ENCODE measurements around the gene C2CD4D.
A peak's percentile ranks its signal among the peaks of the same experiment; 100 is the strongest.

The C2CD4D gene

DNA sequence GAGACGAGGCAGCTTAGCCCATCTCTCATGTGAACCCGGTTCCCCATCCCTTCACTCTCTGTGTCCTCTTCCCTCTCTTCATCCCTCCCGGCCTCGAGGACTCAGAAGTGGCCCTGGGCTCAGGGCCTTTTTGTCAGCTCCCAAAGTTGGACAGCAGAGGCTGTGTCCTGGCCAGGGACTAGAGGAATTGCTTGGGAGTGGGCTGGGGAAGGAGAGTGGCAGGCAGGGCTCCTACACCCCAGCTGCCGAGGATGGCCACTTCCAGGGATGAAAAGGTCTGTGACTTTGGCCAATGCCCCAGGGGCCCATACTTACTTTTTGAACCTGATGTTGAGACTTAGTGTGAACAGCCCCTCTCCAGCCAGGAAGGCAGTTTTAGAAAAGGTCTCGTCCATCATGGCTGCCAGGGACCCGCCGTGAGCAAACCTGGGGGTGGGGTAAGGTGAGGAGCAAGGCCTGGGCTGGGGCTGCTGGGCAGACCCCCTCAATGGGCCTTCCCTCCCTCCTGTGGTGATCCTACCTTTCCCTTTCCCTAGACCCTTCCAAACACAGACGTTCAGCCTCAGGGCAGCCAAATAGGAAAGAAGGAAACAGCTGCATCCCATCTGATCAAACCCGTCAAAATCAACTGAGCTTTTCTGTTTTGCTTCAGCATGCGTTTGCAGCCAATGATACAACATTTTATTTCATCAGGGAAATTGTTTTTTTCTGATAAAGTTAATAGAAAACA lies 8.4 kb upstream of the C2CD4D start:
- H3K36me3 ChIP-seq (ENCODE audit: control insufficient read depth, insufficient read depth, low read length) = no peaks in the 10 kb centered on the region
- H3K4me1 ChIP-seq (ENCODE audit: control insufficient read depth, insufficient read depth, low read length) = peaks cover 18% of the 10 kb centered on the region
- H3K9me3 ChIP-seq (ENCODE audit: control insufficient read depth, insufficient read depth, low read depth, low read length) = no peaks in the 10 kb centered on the region
- H3K9ac ChIP-seq (ENCODE audit: low read length) = no peak overlapping the region
- H3K27me3 ChIP-seq (ENCODE audit: control insufficient read depth, insufficient read depth, low read length) = peaks cover 17% of the 10 kb centered on the region; the same call in 1 of the 2 replicates
- no peak overlapping the region for H3K4me3 ChIP-seq (ENCODE audit: low read depth, low read length)
- no peak overlapping the region for H3K27ac ChIP-seq (ENCODE audit: low read depth, low read length)

DNA sequence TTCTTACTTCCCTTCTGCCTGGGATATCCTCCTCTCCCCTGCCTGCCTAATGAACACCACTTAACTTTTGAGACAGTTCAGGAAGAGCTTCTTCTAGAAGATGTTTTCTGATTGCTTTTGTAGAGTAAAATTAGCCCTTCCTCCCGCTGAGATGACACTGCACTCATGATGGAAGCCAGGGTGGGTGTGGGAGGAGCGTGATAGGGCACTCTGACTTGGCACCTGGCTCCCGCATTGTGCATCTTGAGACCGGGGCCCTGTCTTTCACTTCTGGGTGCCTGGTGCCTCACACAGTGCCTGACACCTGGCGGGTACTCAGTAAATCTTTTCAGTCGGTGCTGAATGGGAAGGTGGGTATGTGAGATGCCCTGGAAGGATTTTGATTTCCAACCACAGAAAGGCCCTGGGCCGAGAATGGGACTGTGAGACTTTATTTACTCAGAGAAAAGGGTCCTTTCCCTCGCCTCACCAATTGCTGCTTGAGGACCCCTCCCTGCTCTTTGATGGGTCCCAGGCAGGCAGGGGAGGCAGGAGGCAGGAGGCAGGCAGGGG lies 7.1 kb upstream of the C2CD4D start:
- no peaks in the 10 kb centered on the region for H3K9me3 ChIP-seq (ENCODE audit: control insufficient read depth, insufficient read depth, low read depth, low read length)

DNA sequence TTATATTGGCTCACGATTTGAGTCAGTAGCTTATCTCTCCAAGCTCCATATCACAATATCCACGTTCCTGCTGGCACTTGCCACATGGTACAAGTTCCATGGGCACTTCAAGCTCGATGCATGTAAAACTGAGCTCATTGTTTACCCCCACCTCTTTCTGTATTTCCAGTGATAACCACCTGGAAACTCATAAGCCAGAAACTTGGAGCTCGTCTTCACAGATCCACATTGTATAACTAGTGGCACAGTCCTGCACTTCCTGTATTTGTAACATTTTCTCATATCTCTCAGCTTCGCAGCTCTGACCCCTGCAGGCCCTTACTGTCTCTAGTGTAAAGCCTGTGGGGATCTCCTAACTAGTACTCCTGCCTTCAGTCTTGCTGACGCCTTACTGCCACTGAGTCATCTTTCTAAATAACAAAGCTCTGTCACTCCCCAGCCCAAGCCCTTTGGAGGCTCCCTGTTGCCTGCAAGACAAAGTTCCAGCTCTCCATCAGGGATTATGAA lies 6.5 kb upstream of the C2CD4D start:
- Histone ChIP-seq H3K36me3 (ENCODE audit: control insufficient read depth, insufficient read depth, low read length) (no peaks in the 10 kb centered on the region), H3K4me1 (ENCODE audit: control insufficient read depth, insufficient read depth, low read length) (peaks cover 18% of the 10 kb centered on the region), H3K9me3 (ENCODE audit: control insufficient read depth, insufficient read depth, low read depth, low read length) (no peaks in the 10 kb centered on the region), H3K27ac (ENCODE audit: low read depth, low read length) (no peak overlapping the region), H3K27me3 (ENCODE audit: control insufficient read depth, insufficient read depth, low read length) (peaks cover 6% of the 10 kb centered on the region; the same call in 1 of the 2 replicates), H3K9ac (ENCODE audit: low read length) (peak overlapping the region; percentile 6), H3K4me3 (ENCODE audit: low read depth, low read length) (no peak overlapping the region)

More for the DNA sequence above, 7.1 kb upstream of the C2CD4D start:
- Histone ChIP-seq H3K4me3 (ENCODE audit: low read depth, low read length) (no peak overlapping the region), H3K36me3 (ENCODE audit: control insufficient read depth, insufficient read depth, low read length) (no peaks in the 10 kb centered on the region), H3K27me3 (ENCODE audit: control insufficient read depth, insufficient read depth, low read length) (peaks cover 8% of the 10 kb centered on the region; the same call in 1 of the 2 replicates), H3K4me1 (ENCODE audit: control insufficient read depth, insufficient read depth, low read length) (peaks cover 18% of the 10 kb centered on the region), H3K9ac (ENCODE audit: low read length) (peak overlapping the region; percentile 6), H3K27ac (ENCODE audit: low read depth, low read length) (no peak overlapping the region)

DNA sequence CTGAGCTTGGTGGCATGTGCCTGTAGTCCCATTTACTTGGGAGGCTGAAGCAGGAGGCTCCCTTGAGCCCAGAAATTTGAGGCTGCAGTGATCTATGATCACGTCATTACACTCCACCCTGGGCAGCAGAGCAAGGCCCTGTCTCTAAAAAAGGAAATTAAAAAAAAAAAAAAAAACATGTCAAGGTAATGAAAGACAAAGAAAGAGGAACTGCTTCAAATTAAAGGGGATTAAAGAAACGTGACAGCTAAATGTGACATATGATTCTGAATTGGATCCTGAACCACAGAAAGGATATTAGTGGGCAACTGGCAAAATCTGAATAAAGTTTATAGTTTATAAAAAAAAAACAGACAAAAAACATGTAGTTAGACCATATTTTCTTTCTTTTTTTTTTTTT lies 3.8 kb upstream of the C2CD4D start:
- Histone ChIP-seq H3K27me3 (ENCODE audit: control insufficient read depth, insufficient read depth, low read length) (peaks cover 26% of the 10 kb centered on the region), H3K27ac (ENCODE audit: low read depth, low read length) (no peak overlapping the region), H3K9me3 (ENCODE audit: control insufficient read depth, insufficient read depth, low read depth, low read length) (no peaks in the 10 kb centered on the region), H3K9ac (ENCODE audit: low read length) (no peak overlapping the region), H3K4me1 (ENCODE audit: control insufficient read depth, insufficient read depth, low read length) (peaks cover 29% of the 10 kb centered on the region), H3K36me3 (ENCODE audit: control insufficient read depth, insufficient read depth, low read length) (no peaks in the 10 kb centered on the region), H3K4me3 (ENCODE audit: low read depth, low read length) (no peak overlapping the region)

DNA sequence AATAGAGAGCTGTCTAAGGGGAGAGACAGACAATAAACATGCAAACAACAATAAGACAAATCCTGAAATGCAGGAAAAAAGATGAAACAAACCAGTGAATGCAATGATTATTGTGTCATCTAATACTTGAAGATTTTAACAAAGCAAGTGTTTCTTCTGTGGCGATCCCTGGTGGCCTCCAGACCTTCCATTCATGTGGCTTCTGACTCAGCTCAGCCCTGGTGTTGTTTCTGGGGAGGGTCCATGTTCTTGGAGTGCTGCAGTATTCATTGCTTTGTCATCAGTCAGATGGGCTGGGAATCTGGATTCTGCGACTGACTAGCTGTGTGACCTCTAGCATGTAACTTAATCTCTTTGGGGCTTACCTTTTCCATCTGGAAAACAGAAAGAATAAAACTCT lies 1.5 kb upstream of the C2CD4D start:
- Histone ChIP-seq H3K27me3 (ENCODE audit: control insufficient read depth, insufficient read depth, low read length) (peaks cover 45% of the 10 kb centered on the region), H3K9ac (ENCODE audit: low read length) (no peak overlapping the region), H3K36me3 (ENCODE audit: control insufficient read depth, insufficient read depth, low read length) (no peaks in the 10 kb centered on the region), H3K4me1 (ENCODE audit: control insufficient read depth, insufficient read depth, low read length) (peaks cover 15% of the 10 kb centered on the region), H3K9me3 (ENCODE audit: control insufficient read depth, insufficient read depth, low read depth, low read length) (no peaks in the 10 kb centered on the region), H3K4me3 (ENCODE audit: low read depth, low read length) (no peak overlapping the region), H3K27ac (ENCODE audit: low read depth, low read length) (no peak overlapping the region)

DNA sequence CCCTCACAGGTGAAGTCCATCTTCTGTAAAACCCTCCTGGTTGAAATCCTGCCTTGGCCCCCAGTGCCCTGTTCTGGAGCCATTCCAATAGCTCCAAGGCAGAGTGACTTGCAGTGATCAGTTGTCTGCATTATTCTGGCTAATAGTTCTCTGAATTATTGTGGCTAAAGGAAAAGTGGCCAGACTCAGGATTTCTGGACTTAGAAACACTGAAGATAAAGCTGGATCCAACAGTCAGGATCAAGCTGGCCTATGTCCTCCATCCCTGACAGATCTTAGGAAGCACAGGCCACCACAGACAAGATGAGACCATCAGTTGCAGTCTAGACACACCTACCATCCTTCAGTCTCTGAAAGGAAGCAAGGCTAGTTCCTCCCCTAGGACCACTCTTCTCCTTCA lies 801 bp upstream of the C2CD4D start:
- Histone ChIP-seq H3K9me3 (ENCODE audit: control insufficient read depth, insufficient read depth, low read depth, low read length) (no peaks in the 10 kb centered on the region), H3K4me3 (ENCODE audit: low read depth, low read length) (peak overlapping the region; percentile 69), H3K9ac (ENCODE audit: low read length) (peak overlapping the region; percentile 83), H3K36me3 (ENCODE audit: control insufficient read depth, insufficient read depth, low read length) (no peaks in the 10 kb centered on the region), H3K4me1 (ENCODE audit: control insufficient read depth, insufficient read depth, low read length) (peaks cover 11% of the 10 kb centered on the region; the same call in 1 of the 2 replicates), H3K27ac (ENCODE audit: low read depth, low read length) (no peak overlapping the region), H3K27me3 (ENCODE audit: control insufficient read depth, insufficient read depth, low read length) (peaks cover 45% of the 10 kb centered on the region)

DNA sequence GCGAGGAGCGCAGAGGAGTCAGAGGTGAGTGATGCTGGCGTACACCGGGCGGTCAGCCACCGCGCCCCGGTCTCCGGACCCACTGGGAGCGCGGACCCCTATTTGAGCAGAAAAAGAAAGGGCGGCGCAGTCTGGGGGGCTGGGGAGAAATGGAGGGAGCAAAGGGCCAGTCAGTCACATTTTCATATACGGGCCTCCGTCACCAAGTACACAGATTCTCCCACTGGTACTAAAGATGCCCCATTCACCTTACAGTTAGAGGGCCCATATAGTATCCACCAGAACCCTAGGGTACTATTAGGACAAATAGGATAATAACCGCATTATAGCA lies 573 bp downstream of the C2CD4D start:
- Histone ChIP-seq H3K9ac (ENCODE audit: low read length) (no peak overlapping the region), H3K36me3 (ENCODE audit: control insufficient read depth, insufficient read depth, low read length) (no peaks in the 10 kb centered on the region), H3K27me3 (ENCODE audit: control insufficient read depth, insufficient read depth, low read length) (peaks cover 45% of the 10 kb centered on the region), H3K4me1 (ENCODE audit: control insufficient read depth, insufficient read depth, low read length) (peaks cover 11% of the 10 kb centered on the region; the same call in 1 of the 2 replicates), H3K9me3 (ENCODE audit: control insufficient read depth, insufficient read depth, low read depth, low read length) (no peaks in the 10 kb centered on the region), H3K27ac (ENCODE audit: low read depth, low read length) (no peak overlapping the region), H3K4me3 (ENCODE audit: low read depth, low read length) (peak overlapping the region; percentile 69)

DNA sequence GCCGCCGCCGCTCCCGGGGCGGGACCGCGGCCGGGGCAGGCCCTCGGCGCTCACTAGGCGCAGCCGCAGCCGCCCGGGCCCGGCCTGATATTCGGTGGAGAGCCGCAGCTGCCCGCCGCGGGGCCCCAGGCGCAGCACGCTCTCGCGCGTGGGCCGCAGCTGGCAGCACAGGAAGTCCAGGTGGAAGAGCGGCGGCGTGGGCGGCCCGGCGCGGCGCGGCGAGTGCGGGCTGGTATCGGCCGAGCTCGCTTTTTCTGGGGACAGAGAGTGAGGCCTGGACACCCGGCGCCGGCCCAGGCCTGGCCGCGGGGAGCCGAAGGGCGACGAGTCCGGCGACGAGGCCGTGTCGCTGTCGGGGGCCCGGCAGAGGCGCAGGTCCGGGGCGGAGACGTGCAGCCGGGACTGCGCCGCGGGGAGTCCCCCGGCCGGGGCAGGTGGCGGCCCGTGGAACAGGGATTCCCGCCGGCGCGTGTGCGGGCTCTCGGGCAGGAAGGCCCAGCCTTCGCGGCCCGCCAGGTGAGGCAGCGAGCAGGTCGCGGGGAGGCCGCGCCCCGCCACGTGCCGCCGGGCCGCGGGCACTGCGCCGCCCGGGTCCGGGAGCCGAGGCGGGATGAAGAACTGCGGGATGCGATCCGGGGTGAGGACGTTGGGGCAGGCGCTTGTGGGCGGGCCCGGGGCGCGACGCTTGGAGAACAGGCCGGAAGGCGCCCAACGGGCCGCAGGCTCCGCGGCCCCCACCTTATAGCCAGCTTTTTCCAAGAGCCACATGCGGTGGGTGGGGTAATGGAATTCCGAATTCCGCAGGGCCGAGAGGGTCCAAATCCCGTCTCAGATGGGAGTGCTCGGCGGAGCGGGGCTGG lies 1.2 kb downstream of the C2CD4D start:
- Histone ChIP-seq H3K4me3 (ENCODE audit: low read depth, low read length) (peak overlapping the region; percentile 69), H3K9me3 (ENCODE audit: control insufficient read depth, insufficient read depth, low read depth, low read length) (no peaks in the 10 kb centered on the region), H3K27me3 (ENCODE audit: control insufficient read depth, insufficient read depth, low read length) (peaks cover 45% of the 10 kb centered on the region), H3K36me3 (ENCODE audit: control insufficient read depth, insufficient read depth, low read length) (no peaks in the 10 kb centered on the region), H3K9ac (ENCODE audit: low read length) (no peak overlapping the region), H3K27ac (ENCODE audit: low read depth, low read length) (no peak overlapping the region), H3K4me1 (ENCODE audit: control insufficient read depth, insufficient read depth, low read length) (peaks cover 11% of the 10 kb centered on the region; the same call in 1 of the 2 replicates)

DNA sequence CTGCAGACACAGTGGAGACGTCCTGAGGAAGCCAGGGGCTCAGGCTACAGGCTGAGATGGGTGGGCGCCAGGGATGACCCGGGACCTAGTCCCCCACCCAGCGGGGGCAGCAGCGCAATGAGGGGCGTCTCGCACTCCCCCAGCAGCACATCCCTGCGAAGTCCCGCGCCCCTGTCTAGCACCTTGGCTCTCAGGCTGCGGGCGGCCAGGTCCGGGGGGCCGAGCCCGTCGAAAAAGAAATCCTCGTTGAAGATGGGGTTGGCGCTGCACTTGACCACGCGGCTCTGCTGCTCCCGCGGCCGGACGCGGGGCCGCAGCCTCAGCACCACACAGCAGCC lies 1.8 kb downstream of the C2CD4D start:
- no peak overlapping the region for H3K27ac ChIP-seq (ENCODE audit: low read depth, low read length)
- H3K4me1 ChIP-seq (ENCODE audit: control insufficient read depth, insufficient read depth, low read length) = peaks cover 11% of the 10 kb centered on the region; the same call in 1 of the 2 replicates
- peaks cover 45% of the 10 kb centered on the region for H3K27me3 ChIP-seq (ENCODE audit: control insufficient read depth, insufficient read depth, low read length)
- no peak overlapping the region for H3K9ac ChIP-seq (ENCODE audit: low read length)
- peak overlapping the region; percentile 69 for H3K4me3 ChIP-seq (ENCODE audit: low read depth, low read length)
- H3K36me3 ChIP-seq (ENCODE audit: control insufficient read depth, insufficient read depth, low read length) = no peaks in the 10 kb centered on the region
- no peaks in the 10 kb centered on the region for H3K9me3 ChIP-seq (ENCODE audit: control insufficient read depth, insufficient read depth, low read depth, low read length)

DNA sequence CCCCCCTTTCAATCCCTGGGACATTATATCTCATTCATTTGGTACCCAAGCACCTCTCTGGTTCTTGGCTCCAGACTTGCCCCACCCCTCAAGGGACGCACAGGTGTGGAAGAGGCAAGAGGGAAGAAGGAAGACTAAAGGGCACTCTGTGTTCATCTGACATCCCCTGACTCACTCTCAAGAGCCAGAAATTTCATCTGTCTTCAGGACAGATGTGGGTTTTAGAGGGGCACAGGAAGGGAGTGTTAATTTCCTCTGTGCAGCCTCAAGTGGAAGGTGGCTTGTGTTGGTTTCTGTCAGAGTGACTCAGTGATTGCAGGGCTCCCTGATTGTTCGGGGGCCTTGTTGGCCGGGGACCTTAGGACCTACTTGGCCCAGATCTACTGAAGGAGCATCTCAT lies 2.4 kb downstream of the C2CD4D start:
- Histone ChIP-seq H3K27me3 (ENCODE audit: control insufficient read depth, insufficient read depth, low read length) (peaks cover 45% of the 10 kb centered on the region), H3K27ac (ENCODE audit: low read depth, low read length) (no peak overlapping the region), H3K4me3 (ENCODE audit: low read depth, low read length) (no peak overlapping the region), H3K9me3 (ENCODE audit: control insufficient read depth, insufficient read depth, low read depth, low read length) (no peaks in the 10 kb centered on the region), H3K4me1 (ENCODE audit: control insufficient read depth, insufficient read depth, low read length) (peaks cover 11% of the 10 kb centered on the region; the same call in 1 of the 2 replicates), H3K9ac (ENCODE audit: low read length) (no peak overlapping the region), H3K36me3 (ENCODE audit: control insufficient read depth, insufficient read depth, low read length) (no peaks in the 10 kb centered on the region)

DNA sequence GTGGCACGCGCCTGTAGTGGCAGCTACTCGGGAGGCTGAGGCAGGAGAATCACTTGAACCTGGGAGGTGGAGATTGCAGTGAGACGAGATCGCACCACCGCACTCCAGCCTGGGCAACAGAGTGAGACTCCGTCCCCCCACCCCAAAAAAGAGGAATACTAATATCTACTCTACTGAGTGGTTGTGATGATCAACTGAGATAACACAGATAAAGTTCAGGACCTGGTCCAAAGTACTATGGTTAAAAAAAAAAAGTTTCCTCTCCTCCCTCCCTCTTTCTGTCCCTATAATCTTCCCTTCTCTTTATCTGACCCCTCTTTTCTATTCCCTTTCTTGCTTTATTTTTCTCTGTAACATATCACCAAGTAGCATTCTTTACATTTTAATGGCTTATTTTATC lies 4.0 kb downstream of the C2CD4D start:
- Histone ChIP-seq H3K4me3 (ENCODE audit: low read depth, low read length) (no peak overlapping the region), H3K36me3 (ENCODE audit: control insufficient read depth, insufficient read depth, low read length) (no peaks in the 10 kb centered on the region), H3K9ac (ENCODE audit: low read length) (no peak overlapping the region), H3K9me3 (ENCODE audit: control insufficient read depth, insufficient read depth, low read depth, low read length) (no peaks in the 10 kb centered on the region), H3K4me1 (ENCODE audit: control insufficient read depth, insufficient read depth, low read length) (peaks cover 17% of the 10 kb centered on the region), H3K27me3 (ENCODE audit: control insufficient read depth, insufficient read depth, low read length) (peaks cover 39% of the 10 kb centered on the region), H3K27ac (ENCODE audit: low read depth, low read length) (no peak overlapping the region)
